HG03378 (cell line): ENCODE measurements around the gene MGST1.
A peak's percentile ranks its signal among the peaks of the same experiment; 100 is the strongest.

Experiments
- ATAC-seq: cut with Tn5 transposase; IDR thresholded peaks from one replicate; pipeline ENCODE4 v1.9.1; 2021; ENCODE audit warnings: mild to moderate bottlenecking, moderate library complexity; ENCODE audit not compliant: unreplicated experiment

Gene MGST1

GRCh38 chr12:16347391-16348298 is at the start of gene MGST1:
MGST1 (plus strand) TSS chr12:16347645; CDS start chr12:16354253, 6,608 bp downstream.
- peak; percentile 42 for ATAC-seq

- ATAC-seq, result no peak
Measured at GRCh38 chr12:16299403-16299802, 48.0 kb upstream of the MGST1 start.

GRCh38 chr12:16300122-16300521 is 47.3 kb upstream of the MGST1 start:
- ATAC-seq, result no peak

- ATAC-seq, result no peak
Measured at GRCh38 chr12:16300736-16301135, 46.7 kb upstream of the MGST1 start.

- ATAC-seq, result no peak
Measured at GRCh38 chr12:16303939-16304338, 43.5 kb upstream of the MGST1 start.

- no peak for ATAC-seq
Measured at GRCh38 chr12:16307856-16308475, 39.5 kb upstream of the MGST1 start.

- ATAC-seq, result no peak
Measured at GRCh38 chr12:16310934-16311333, 36.5 kb upstream of the MGST1 start.

- ATAC-seq, result no peak
Measured at GRCh38 chr12:16323010-16323409, 24.4 kb upstream of the MGST1 start.

- ATAC-seq, result no peak
Measured at GRCh38 chr12:16323638-16324037, 23.8 kb upstream of the MGST1 start.

- ATAC-seq, result no peak
Measured at GRCh38 chr12:16324272-16324671, 23.2 kb upstream of the MGST1 start.

GRCh38 chr12:16324772-16325171 is 22.7 kb upstream of the MGST1 start:
- ATAC-seq, result no peak

- no peak for ATAC-seq
Measured at GRCh38 chr12:16325426-16325825, 22.0 kb upstream of the MGST1 start.

GRCh38 chr12:16327963-16328362 is 19.5 kb upstream of the MGST1 start:
- ATAC-seq, result no peak

GRCh38 chr12:16329594-16329993 is 17.9 kb upstream of the MGST1 start:
- ATAC-seq, result no peak

- ATAC-seq, result no peak
Measured at GRCh38 chr12:16330560-16330959, 16.9 kb upstream of the MGST1 start.

GRCh38 chr12:16331998-16332397 is 15.4 kb upstream of the MGST1 start:
- no peak for ATAC-seq

GRCh38 chr12:16335838-16336237 is 11.6 kb upstream of the MGST1 start:
- ATAC-seq, result no peak

- ATAC-seq, result no peak
Measured at GRCh38 chr12:16344269-16344668, 3.2 kb upstream of the MGST1 start.

- no peak for ATAC-seq
Measured at GRCh38 chr12:16345105-16345504, 2.3 kb upstream of the MGST1 start.

GRCh38 chr12:16346958-16347357 is 487 bp upstream of the MGST1 start:
- no peak for ATAC-seq

- no peak for ATAC-seq
Measured at GRCh38 chr12:16348435-16349130, 1.1 kb downstream of the MGST1 start.

GRCh38 chr12:16349131-16349460 is 1.7 kb downstream of the MGST1 start:
- ATAC-seq, result no peak
